Measurements from ENCODE around the gene OTOG.

The OTOG gene

DNA sequence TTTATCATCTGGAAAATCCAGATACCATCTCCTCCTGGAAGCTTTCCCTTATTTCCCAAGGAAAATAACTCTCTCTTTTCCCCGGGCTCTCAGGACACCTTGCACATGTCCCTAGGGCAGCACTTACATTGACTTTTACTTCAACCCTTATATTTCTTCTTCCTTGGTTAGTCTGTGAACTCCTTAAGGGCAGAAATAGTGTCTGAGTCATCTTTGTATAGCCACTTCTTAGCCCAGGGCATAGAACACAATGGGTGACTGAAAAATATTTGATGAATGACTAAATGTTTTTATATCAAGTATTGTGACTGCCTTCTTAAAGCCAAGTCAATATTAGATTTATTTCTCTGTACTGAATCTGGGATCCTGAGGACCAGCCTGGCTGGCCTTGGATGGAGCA, 126.9 kb downstream of the OTOG start:
- no peaks in the 10 kb centered on the region for H3K36me3 ChIP-seq (replicated peaks; ENCODE audit: insufficient read depth, low read length)
- no peak overlapping the region for H3K4me3 ChIP-seq (ENCODE audit: low read length)
- no peaks in the 10 kb centered on the region for H4K20me1 ChIP-seq (ENCODE audit: insufficient read depth, low read length)
- no peak overlapping the region for H3K4me2 ChIP-seq (ENCODE audit: low read depth, low read length)
- no peaks in the 10 kb centered on the region for H3K4me1 ChIP-seq (ENCODE audit: low read length)
- H3K9me3 ChIP-seq (replicated peaks; ENCODE audit: insufficient read depth, low read length): no peaks in the 10 kb centered on the region
- DNase-seq: no peak
- no peak overlapping the region for H3K9ac ChIP-seq (ENCODE audit: low read length)
- no peak overlapping the region for H3K27ac ChIP-seq (ENCODE audit: low read length)
- no peaks in the 10 kb centered on the region for H3F3A ChIP-seq (ENCODE audit: insufficient read depth, low read length)
- H3K9me2 ChIP-seq (replicated peaks; ENCODE audit: insufficient read depth, low read length): no peaks in the 10 kb centered on the region
- no peaks in the 10 kb centered on the region for H3K79me2 ChIP-seq (ENCODE audit: low read length)
- no peak overlapping the region for H2AFZ ChIP-seq (ENCODE audit: low read length)
- H3K27me3 ChIP-seq (replicated peaks; ENCODE audit: insufficient read depth, low read length): no peaks in the 10 kb centered on the region
- TF ChIP-seq, protein P1, sequence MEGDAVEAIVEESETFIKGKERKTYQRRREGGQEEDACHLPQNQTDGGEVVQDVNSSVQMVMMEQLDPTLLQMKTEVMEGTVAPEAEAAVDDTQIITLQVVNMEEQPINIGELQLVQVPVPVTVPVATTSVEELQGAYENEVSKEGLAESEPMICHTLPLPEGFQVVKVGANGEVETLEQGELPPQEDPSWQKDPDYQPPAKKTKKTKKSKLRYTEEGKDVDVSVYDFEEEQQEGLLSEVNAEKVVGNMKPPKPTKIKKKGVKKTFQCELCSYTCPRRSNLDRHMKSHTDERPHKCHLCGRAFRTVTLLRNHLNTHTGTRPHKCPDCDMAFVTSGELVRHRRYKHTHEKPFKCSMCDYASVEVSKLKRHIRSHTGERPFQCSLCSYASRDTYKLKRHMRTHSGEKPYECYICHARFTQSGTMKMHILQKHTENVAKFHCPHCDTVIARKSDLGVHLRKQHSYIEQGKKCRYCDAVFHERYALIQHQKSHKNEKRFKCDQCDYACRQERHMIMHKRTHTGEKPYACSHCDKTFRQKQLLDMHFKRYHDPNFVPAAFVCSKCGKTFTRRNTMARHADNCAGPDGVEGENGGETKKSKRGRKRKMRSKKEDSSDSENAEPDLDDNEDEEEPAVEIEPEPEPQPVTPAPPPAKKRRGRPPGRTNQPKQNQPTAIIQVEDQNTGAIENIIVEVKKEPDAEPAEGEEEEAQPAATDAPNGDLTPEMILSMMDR (IDR thresholded peaks at IDR 0.05; ENCODE audit: low read length): no peak
- TF ChIP-seq EZH2 (optimal IDR thresholded peaks at IDR 0.05; ENCODE audit: low read depth, low read length) (no peak), EZH2phosphoT487 (IDR thresholded peaks at IDR 0.05; ENCODE audit: low read length) (no peak)

DNA sequence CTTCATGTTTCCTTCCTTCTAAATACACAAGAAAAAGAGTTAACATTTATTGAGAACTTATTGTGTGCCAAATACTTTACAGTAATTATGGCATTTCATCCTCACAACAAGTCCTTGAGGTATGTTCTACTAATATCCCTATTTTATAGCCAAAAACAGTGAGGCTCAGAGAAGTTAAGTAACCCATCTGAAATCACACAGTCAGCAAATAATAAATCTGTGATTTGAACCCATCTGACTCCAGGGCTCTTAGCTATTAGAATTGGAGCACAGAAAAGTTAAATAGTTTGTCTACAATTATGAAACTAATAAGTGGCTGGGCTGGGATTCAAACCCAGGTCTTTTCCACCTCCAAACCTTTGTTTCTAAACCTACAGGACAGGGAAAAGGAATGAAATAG, 135.8 kb downstream of the OTOG start:
- H3F3A ChIP-seq (ENCODE audit: insufficient read depth, low read length): no peaks in the 10 kb centered on the region
- no peak overlapping the region for H3K27ac ChIP-seq (ENCODE audit: low read length)
- H3K4me1 ChIP-seq (ENCODE audit: low read length): no peaks in the 10 kb centered on the region
- no peaks in the 10 kb centered on the region for H3K9me3 ChIP-seq (replicated peaks; ENCODE audit: insufficient read depth, low read length)
- no peaks in the 10 kb centered on the region for H3K27me3 ChIP-seq (replicated peaks; ENCODE audit: insufficient read depth, low read length)
- DNase-seq: no peak
- no peak overlapping the region for H2AFZ ChIP-seq (ENCODE audit: low read length)
- H3K9me2 ChIP-seq (replicated peaks; ENCODE audit: insufficient read depth, low read length): no peaks in the 10 kb centered on the region
- no peaks in the 10 kb centered on the region for H4K20me1 ChIP-seq (ENCODE audit: insufficient read depth, low read length)
- H3K4me3 ChIP-seq (ENCODE audit: low read length): no peak overlapping the region
- TF ChIP-seq EZH2phosphoT487 (IDR thresholded peaks at IDR 0.05; ENCODE audit: low read length) (no peak), EZH2 (optimal IDR thresholded peaks at IDR 0.05; ENCODE audit: low read depth, low read length) (no peak)
- TF ChIP-seq, protein P1 (IDR thresholded peaks at IDR 0.05; ENCODE audit: low read length): no peak
- H3K9ac ChIP-seq (ENCODE audit: low read length): no peak overlapping the region
- no peaks in the 10 kb centered on the region for H3K79me2 ChIP-seq (ENCODE audit: low read length)
- H3K36me3 ChIP-seq (replicated peaks; ENCODE audit: insufficient read depth, low read length): no peaks in the 10 kb centered on the region
- H3K4me2 ChIP-seq (ENCODE audit: low read depth, low read length): no peak overlapping the region

DNA sequence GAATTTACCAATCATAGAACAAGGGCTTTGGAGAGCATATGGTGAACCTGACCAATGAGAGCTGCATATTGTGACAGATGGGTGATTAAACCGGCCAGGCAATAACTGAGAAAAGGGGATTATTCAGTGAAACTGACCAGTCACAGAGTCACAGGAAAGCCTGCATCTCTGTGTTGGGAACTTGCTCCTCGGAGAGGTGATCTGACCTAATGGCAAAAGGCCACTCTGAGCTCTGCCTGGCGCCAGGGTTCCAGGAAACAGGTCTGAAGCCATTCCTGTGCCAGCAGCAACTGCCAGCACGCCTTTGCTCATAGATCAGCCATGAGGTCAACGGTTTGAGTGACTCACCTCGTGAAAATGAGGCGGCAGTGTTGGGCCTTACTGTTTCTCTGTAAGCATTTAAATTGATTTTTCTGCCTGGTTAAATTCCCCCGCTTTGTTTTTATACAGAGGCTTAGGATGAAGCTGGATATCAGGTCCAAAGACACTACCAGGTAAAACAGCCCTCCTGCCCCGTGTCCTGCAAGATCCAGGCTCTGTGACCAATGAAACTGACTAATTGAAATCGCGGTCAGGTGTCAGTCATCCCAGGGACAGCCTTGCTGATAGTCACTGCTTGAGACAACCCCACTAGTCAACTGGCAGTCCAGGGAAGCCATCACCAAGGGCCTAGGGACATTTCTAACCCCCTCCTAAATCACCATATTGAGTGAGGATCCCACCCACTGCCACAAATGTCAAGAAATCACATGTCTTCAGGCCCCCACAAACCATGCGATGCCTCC, 136.5 kb downstream of the OTOG start:
- H3K9ac ChIP-seq (ENCODE audit: low read length): no peak overlapping the region
- H2AFZ ChIP-seq (ENCODE audit: low read length): no peak overlapping the region

More for the DNA sequence above, 136.5 kb downstream of the OTOG start:
- Histone ChIP-seq H3K27me3 (replicated peaks; ENCODE audit: insufficient read depth, low read length) (no peaks in the 10 kb centered on the region), H3K36me3 (replicated peaks; ENCODE audit: insufficient read depth, low read length) (no peaks in the 10 kb centered on the region), H3K9me2 (replicated peaks; ENCODE audit: insufficient read depth, low read length) (no peaks in the 10 kb centered on the region), H4K20me1 (ENCODE audit: insufficient read depth, low read length) (no peaks in the 10 kb centered on the region), H3K79me2 (ENCODE audit: low read length) (no peaks in the 10 kb centered on the region), H3K4me2 (ENCODE audit: low read depth, low read length) (no peak overlapping the region), H3K9me3 (replicated peaks; ENCODE audit: insufficient read depth, low read length) (no peaks in the 10 kb centered on the region), H3K27ac (ENCODE audit: low read length) (no peak overlapping the region), H3K4me1 (ENCODE audit: low read length) (no peaks in the 10 kb centered on the region), H3F3A (ENCODE audit: insufficient read depth, low read length) (no peaks in the 10 kb centered on the region), H3K4me3 (ENCODE audit: low read length) (no peak overlapping the region)
- TF ChIP-seq EZH2 (optimal IDR thresholded peaks at IDR 0.05; ENCODE audit: low read depth, low read length): no peak
- TF ChIP-seq, protein P1 (IDR thresholded peaks at IDR 0.05; ENCODE audit: low read length): no peak
- TF ChIP-seq EZH2phosphoT487 (IDR thresholded peaks at IDR 0.05; ENCODE audit: low read length): no peak
- no peak for DNase-seq
